Upper lobe of left lung (tissue), 6 donors: ENCODE results near the gene EHMT1. TPM values are rescaled to one million over a fixed set of nuclear protein-coding genes. Genes with fewer than 3 reads are reported as not detected.

ENCODE experiments used
- ATAC-seq, 2 donors: fragments of 200-7000 bp; cut with Tn5 transposase; one replicate each; pipeline ENCODE4 v1.9.1; 2022; ENCODE audit warnings: mild to moderate bottlenecking in 2 of 2, moderate library complexity in 2 of 2; ENCODE audit not compliant: low FRiP score in 2 of 2
- DNase-seq, 2 donors: peaks; one replicate each; pipeline ENCODE4 v3.0.0-alpha.2; 2019 to 2020
- H3K27ac ChIP-seq, 4 donors: fragments of 200-600 bp; sonication (generic); one replicate each; pipeline ENCODE4 v1.5.1; 2016 to 2019
- H3K27me3 ChIP-seq, 4 donors: fragments of 200-600 bp; sonication (generic); one replicate each; pipeline ENCODE4 v1.5.1; 2017 to 2019
- H3K36me3 ChIP-seq, 4 donors: fragments of 200-600 bp; sonication (generic); one replicate each; pipeline ENCODE4 v1.5.1; 2016 to 2019
- H3K4me1 ChIP-seq, 4 donors: fragments of 200-600 bp; sonication (generic); one replicate each; pipeline ENCODE4 v1.5.1; 2018 to 2019
- H3K4me3 ChIP-seq, 4 donors: fragments of 200-600 bp; sonication (generic); one replicate each; pipeline ENCODE4 v1.5.1; 2017 to 2019; ENCODE audit warnings: mild to moderate bottlenecking in 2 of 4, moderate library complexity in 1 of 4
- H3K9me3 ChIP-seq, 4 donors: fragments of 200-600 bp; sonication (generic); one replicate each; pipeline ENCODE4 v1.5.1; 2018 to 2019
- EP300 ChIP-seq, 4 donors: sonication (generic); formaldehyde crosslinking; IDR thresholded peaks; one replicate each; pipeline ENCODE4 v1.5.1; 2017; ENCODE audit warnings: antibody characterized with exemption in 4 of 4, control low read depth in 2 of 4
- POLR2A ChIP-seq, 4 donors: fragments of 450-650 bp; IDR thresholded peaks; one replicate each; pipeline ENCODE4 v1.5.1; 2016 to 2017; ENCODE audit warnings: antibody characterized with exemption in 4 of 4, mild to moderate bottlenecking in 2 of 4
- POLR2AphosphoS5 ChIP-seq, 2 donors: sonication (generic); formaldehyde crosslinking; IDR thresholded peaks; one replicate each; pipeline ENCODE4 v1.5.1; 2017; ENCODE audit warnings: antibody characterized with exemption in 2 of 2
- WGBS, 2 donors: methylation state at CpG; one replicate each; pipeline ENCODE4 v1.1.5; 2017 to 2018; 5-methylcytosine and 5-hydroxymethylcytosine counted together
- total RNA-seq, 6 donors: library from RNA; depleted of rRNA in 4 of 6; stranded (reverse); fragments of >200 nt in 4 of 6; gene quantifications; one replicate each; pipeline versions ENCODE4 v1.1.0 to v1.2.1, GENCODE V29; 2016 to 2021
- TF ChIP-seq, protein P1 (sequence below), 6 experiments: fragments of 450-650 bp in 4 of 6; fragments of 200-600 bp in 2 of 6; sonication (generic) in 2 of 6; IDR thresholded peaks; one replicate each; pipeline ENCODE4 v1.5.1; 2016 to 2019; ENCODE audit warnings: antibody characterized with exemption in 6 of 6
- donor health status: DM: no; HTN: no; CAD: no; lungs with moderate emphysema.
- donor health status: DM: no; HTN: yes; CAD: no; lungs with severe emphysema.

EHMT1 gene
- total RNA-seq, 6 donors from 2014 or later = 68.0 to 183 (median 83.6) TPM

DNA sequence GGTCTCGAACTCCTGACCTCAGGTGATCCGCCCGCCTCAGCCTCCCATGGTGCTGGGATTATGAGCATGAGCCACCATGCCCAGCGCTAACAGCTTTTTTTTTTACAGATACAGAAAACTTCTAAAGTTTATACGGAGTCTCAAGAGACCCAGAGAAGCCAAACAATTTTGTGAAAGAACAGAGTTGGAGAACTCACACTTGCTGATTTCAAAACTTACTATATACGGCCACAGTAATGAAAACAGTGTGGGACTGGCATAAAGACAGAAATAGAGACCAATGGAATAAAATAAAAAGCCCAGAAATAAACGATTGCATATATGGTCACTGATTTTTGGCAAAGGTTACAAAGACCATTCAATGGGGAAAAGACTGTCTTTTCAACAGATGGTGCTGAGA, 173.1 kb downstream of the EHMT1 start:
- peaks cover 17 to 86% (median 53%) of the 10 kb centered on the region in 4 donors for H3K36me3 ChIP-seq
- 93 to 96% methylated on average over 7 of the region's 7 CpGs for WGBS, 2 donors
- TF ChIP-seq POLR2A (IDR thresholded peaks at IDR 0.05) (no peak), EP300 (IDR thresholded peaks at IDR 0.05) (no peak), POLR2AphosphoS5 (IDR thresholded peaks at IDR 0.05) (no peak)
- TF ChIP-seq, protein P1, sequence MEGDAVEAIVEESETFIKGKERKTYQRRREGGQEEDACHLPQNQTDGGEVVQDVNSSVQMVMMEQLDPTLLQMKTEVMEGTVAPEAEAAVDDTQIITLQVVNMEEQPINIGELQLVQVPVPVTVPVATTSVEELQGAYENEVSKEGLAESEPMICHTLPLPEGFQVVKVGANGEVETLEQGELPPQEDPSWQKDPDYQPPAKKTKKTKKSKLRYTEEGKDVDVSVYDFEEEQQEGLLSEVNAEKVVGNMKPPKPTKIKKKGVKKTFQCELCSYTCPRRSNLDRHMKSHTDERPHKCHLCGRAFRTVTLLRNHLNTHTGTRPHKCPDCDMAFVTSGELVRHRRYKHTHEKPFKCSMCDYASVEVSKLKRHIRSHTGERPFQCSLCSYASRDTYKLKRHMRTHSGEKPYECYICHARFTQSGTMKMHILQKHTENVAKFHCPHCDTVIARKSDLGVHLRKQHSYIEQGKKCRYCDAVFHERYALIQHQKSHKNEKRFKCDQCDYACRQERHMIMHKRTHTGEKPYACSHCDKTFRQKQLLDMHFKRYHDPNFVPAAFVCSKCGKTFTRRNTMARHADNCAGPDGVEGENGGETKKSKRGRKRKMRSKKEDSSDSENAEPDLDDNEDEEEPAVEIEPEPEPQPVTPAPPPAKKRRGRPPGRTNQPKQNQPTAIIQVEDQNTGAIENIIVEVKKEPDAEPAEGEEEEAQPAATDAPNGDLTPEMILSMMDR (IDR thresholded peaks at IDR 0.05) = no peak

DNA sequence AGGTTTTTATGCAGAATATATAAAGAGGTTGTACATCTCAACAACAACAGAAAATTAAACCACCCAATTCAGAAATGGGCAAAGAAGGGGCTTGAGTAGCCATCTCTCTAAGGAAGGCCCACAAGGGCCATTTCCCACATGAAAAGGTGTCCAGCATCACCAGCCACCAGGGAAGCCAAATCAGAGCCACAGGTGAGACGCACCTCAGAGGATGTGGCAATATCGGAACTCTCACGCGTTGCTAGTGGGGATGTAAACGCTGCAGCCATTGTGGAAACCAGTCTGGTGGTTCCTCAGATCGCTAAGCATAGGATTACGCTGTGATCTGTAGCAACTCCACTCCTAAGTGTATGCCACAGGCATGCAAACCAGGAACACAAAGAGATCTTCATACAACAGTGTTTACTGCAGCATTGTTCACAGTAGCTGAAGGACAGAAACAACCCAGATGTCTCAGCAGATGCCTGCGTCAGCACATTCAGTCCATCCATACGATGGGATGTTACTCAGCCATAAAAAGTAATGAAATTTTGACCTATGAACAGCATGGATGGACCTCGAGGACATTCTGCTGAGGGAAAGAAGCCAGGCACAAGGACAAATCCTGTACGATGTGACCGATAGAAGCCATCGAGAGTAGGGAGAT, 174.5 kb downstream of the EHMT1 start:
- Histone ChIP-seq H3K4me3 (no peak overlapping the region), H3K9me3 (no peaks in the 10 kb centered on the region), H3K36me3 (peaks cover 17 to 88% (median 52%) of the 10 kb centered on the region in 4 donors), H3K4me1 (peaks cover 0 to 5% (median 2%) of the 10 kb centered on the region in 4 donors), H3K27ac (no peak overlapping the region), H3K27me3 (no peaks in the 10 kb centered on the region)
- WGBS, 2 donors = 94 to 95% methylated on average over 10 to 13 of the region's 13 CpGs
- DNase-seq (no peak), ATAC-seq (no peak)
- TF ChIP-seq POLR2A (IDR thresholded peaks at IDR 0.05) (no peak), POLR2AphosphoS5 (IDR thresholded peaks at IDR 0.05) (no peak), EP300 (IDR thresholded peaks at IDR 0.05) (no peak)
- TF ChIP-seq, protein P1 (IDR thresholded peaks at IDR 0.05) = no peak

More for the DNA sequence above, 173.1 kb downstream of the EHMT1 start:
- Histone ChIP-seq H3K27ac (no peak overlapping the region), H3K4me1 (peaks cover 0 to 8% (median 4%) of the 10 kb centered on the region in 4 donors), H3K4me3 (no peak overlapping the region), H3K27me3 (no peaks in the 10 kb centered on the region), H3K9me3 (no peaks in the 10 kb centered on the region)
- ATAC-seq = no peak
- DNase-seq = no peak

DNA sequence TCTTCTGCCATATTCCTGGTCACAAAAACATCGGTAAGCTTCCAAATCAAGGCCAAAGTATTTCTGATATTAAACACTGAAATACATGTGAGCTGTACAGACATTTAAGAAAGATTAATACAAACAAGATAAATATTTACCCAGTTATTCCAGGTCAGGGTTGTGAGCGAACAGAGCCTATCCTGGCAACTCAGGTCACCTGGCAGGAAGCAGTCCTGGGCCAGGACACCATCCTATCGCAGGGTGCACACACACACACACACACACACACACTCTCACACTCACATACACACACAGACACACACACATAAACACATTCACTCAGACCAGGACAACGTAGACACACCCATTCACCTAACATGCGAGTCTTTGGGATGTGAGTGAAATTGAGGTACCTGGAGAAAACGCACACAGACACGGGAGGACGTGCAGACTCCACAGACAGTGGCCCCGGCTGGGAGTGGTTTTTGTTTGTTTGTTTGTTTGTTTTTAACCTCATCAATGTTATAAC, 176.4 kb downstream of the EHMT1 start:
- TF ChIP-seq POLR2AphosphoS5 (IDR thresholded peaks at IDR 0.05) (no peak), POLR2A (IDR thresholded peaks at IDR 0.05) (no peak), EP300 (IDR thresholded peaks at IDR 0.05) (no peak)
- TF ChIP-seq, protein P1 (IDR thresholded peaks at IDR 0.05) = no peak
- WGBS, 2 donors = 81 to 84% methylated on average over 9 of the region's 9 CpGs
- no peak overlapping the region for H3K27ac ChIP-seq
- ATAC-seq = no peak
- no peaks in the 10 kb centered on the region for H3K27me3 ChIP-seq
- no peaks in the 10 kb centered on the region for H3K4me1 ChIP-seq
- no peak for DNase-seq
- H3K9me3 ChIP-seq = no peaks in the 10 kb centered on the region
- H3K36me3 ChIP-seq = peaks cover 21 to 96% (median 63%) of the 10 kb centered on the region in 4 donors
- no peak overlapping the region for H3K4me3 ChIP-seq

DNA sequence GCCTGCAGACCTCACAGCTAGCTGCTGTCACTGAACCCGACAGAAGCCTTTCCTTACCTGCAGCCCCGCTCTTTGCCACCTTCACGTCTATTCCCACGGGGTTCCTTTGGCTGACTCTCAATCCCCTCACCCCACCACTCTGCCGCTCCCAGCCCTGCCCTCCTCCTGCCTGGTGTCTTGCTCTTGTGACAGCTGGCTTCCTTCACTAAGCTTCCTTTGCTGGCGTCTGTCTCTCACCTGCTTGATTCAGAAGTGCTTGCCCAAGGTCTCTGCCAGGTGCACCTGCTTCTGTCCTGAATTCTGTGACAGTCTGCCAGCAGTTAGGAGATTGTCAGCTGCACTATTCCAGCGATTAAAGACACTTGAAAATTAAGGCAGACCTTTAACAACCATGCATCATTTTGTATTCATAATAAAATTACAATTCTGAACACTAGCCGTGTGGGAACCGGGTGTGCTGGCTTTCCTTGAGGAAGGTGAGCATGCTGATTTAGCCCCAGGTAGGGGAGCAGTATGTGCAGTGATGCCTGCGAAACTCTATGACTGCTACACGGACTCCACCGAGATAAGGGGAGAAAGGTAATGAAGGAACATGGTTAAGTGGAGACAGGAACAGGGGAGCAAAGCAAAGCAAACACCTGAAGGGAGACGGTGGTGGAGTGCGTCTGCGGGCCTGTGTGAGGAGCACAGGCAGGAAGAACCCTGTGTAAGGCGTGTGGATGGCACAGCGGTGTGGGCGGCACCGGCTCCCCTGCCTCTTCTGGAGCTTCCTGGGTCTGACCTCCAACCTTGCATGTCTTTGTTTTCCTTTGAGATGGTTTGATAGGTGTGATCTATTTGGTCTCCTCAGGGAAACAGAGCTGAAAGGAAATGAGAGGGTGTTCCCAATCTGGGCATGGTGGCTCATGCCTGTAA, 178.7 kb downstream of the EHMT1 start:
- TF ChIP-seq, protein P1 (IDR thresholded peaks at IDR 0.05) = no peak
- no peak for TF ChIP-seq EP300 (IDR thresholded peaks at IDR 0.05)
- no peak for TF ChIP-seq POLR2AphosphoS5 (IDR thresholded peaks at IDR 0.05)
- TF ChIP-seq POLR2A (IDR thresholded peaks at IDR 0.05) = no peak
- peak in 1 of 2 donors; percentile 56 for DNase-seq
- no peak overlapping the region for H3K27ac ChIP-seq
- ATAC-seq = no peak
- no peaks in the 10 kb centered on the region for H3K27me3 ChIP-seq
- peaks cover 11 to 96% (median 68%) of the 10 kb centered on the region in 4 donors for H3K36me3 ChIP-seq
- WGBS, 2 donors = 88 to 93% methylated on average over 19 of the region's 19 CpGs
- H3K4me3 ChIP-seq = no peak overlapping the region
- H3K9me3 ChIP-seq = no peaks in the 10 kb centered on the region
- no peaks in the 10 kb centered on the region for H3K4me1 ChIP-seq
